Uterine smooth muscle cell (primary cell): ENCODE data around the gene ZFP1. TPM values are rescaled to one million over a fixed set of nuclear protein-coding genes. Genes with fewer than 3 reads are reported as not detected.

Experiments used
- total RNA-seq: library from RNA; depleted of rRNA; stranded (reverse); fragments of >200 nt; gene quantifications from 2 replicates; pipeline ENCODE4 v1.2.3, GENCODE V29; 2014

The ZFP1 gene
- total RNA-seq: 13.1 and 16.6 TPM in 2 replicates

GRCh38 chr16:75148311-75149195 lies at the start of gene ZFP1:
TSS of gene ZFP1 (plus strand) at chr16:75148524. CDS start at chr16:75152952, 4,428 bp downstream.

GRCh38 chr16:75116081-75116910 lies 32.0 kb upstream of the ZFP1 start, which contains the start of gene LDHD:
TSS of gene LDHD (minus strand) at chr16:75116780. CDS start at chr16:75116720, 60 bp downstream.

GRCh38 chr16:75206749-75207451 lies 58.6 kb downstream of the ZFP1 start, which contains the start of gene CTRB2:
TSS of gene CTRB2 (minus strand) at chr16:75207161. CDS start at chr16:75207141, 20 bp downstream.

GRCh38 chr16:75218256-75219076 lies 70.1 kb downstream of the ZFP1 start, which contains the start of gene CTRB1:
TSS of gene CTRB1 (plus strand) at chr16:75218988. CDS start at chr16:75219008, 20 bp downstream.

Other genes starting within 250 kb of the ZFP1 start
- 11.7 and 13.4 TPM in 2 replicates for gene WDR59, start 163.4 kb upstream of the ZFP1 start, total RNA-seq
- gene ZNRF1, start 149.5 kb upstream of the ZFP1 start, total RNA-seq: 13.9 and 17.7 TPM in 2 replicates
- gene LDHD, start 31.7 kb upstream of the ZFP1 start, total RNA-seq: 0.44 and 2.1 TPM in 2 replicates
- not detected in 2 replicates for gene CTRB2, start 58.6 kb downstream of the ZFP1 start, total RNA-seq
- not detected in 2 replicates for gene CTRB1, start 70.5 kb downstream of the ZFP1 start, total RNA-seq
- 52.8 and 55.7 TPM in 2 replicates for gene BCAR1, start 103.1 kb downstream of the ZFP1 start, total RNA-seq